Endothelial cell of umbilical vein (primary cell): ENCODE results near the gene IFRD2.

Experiments used
- JUN ChIP-seq: IDR thresholded peaks from 2 replicates; pipeline ENCODE4 v1.6.1; 2011; ENCODE audit warnings: borderline replicate concordance, low read depth; ENCODE audit not compliant: insufficient read length, insufficient read depth
- TF ChIP-seq, protein P1 (sequence below), 2 donors: IDR thresholded peaks; 1 replicate in 1 of 2; 2 replicates in 1 of 2; pipeline ENCODE4 v1.5.1; 2011; ENCODE audit warnings: low read length in 2 of 2, mild to moderate bottlenecking in 2 of 2, moderate library complexity in 2 of 2, control low read depth in 1 of 2, inconsistent platforms in 1 of 2, low read depth in 1 of 2; ENCODE audit not compliant: insufficient read depth in 1 of 2; ENCODE audit errors: extremely low read depth in 1 of 2

DNA sequence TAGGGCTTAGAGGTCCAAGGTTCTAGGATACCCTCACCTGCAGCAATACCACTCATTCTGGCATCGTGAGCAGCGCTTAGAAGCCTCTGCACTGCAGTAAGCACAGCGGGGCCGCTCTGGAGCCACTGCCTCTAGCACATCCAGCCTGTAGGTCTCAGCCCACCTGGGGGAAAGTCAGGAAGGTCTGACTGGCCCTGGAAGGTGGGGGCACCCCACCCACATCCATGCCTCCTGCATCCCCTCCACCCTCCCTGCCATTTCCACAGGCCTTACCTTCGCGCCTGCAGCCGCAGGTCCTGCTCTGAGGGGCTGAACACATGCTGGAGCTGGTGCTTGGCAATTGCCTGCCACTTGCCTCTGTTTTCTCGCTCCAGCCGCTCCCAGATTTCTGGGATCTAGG lies 49.3 kb upstream of the IFRD2 start:
- TF ChIP-seq, protein P1, sequence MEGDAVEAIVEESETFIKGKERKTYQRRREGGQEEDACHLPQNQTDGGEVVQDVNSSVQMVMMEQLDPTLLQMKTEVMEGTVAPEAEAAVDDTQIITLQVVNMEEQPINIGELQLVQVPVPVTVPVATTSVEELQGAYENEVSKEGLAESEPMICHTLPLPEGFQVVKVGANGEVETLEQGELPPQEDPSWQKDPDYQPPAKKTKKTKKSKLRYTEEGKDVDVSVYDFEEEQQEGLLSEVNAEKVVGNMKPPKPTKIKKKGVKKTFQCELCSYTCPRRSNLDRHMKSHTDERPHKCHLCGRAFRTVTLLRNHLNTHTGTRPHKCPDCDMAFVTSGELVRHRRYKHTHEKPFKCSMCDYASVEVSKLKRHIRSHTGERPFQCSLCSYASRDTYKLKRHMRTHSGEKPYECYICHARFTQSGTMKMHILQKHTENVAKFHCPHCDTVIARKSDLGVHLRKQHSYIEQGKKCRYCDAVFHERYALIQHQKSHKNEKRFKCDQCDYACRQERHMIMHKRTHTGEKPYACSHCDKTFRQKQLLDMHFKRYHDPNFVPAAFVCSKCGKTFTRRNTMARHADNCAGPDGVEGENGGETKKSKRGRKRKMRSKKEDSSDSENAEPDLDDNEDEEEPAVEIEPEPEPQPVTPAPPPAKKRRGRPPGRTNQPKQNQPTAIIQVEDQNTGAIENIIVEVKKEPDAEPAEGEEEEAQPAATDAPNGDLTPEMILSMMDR (IDR thresholded peaks at IDR 0.05; ENCODE audit: extremely low read depth in 1 of 2, insufficient read depth in 1 of 2, low read depth in 1 of 2, low read length in 2 of 2): no peak
- no peak for TF ChIP-seq JUN
